ENCODE results near the gene SPDYE4. TPM values are rescaled to one million over a fixed set of nuclear protein-coding genes. Genes with fewer than 3 reads are reported as not detected.

Gene SPDYE4
- total RNA-seq, 2 experiments from 2014 or later, result not detected

DNA sequence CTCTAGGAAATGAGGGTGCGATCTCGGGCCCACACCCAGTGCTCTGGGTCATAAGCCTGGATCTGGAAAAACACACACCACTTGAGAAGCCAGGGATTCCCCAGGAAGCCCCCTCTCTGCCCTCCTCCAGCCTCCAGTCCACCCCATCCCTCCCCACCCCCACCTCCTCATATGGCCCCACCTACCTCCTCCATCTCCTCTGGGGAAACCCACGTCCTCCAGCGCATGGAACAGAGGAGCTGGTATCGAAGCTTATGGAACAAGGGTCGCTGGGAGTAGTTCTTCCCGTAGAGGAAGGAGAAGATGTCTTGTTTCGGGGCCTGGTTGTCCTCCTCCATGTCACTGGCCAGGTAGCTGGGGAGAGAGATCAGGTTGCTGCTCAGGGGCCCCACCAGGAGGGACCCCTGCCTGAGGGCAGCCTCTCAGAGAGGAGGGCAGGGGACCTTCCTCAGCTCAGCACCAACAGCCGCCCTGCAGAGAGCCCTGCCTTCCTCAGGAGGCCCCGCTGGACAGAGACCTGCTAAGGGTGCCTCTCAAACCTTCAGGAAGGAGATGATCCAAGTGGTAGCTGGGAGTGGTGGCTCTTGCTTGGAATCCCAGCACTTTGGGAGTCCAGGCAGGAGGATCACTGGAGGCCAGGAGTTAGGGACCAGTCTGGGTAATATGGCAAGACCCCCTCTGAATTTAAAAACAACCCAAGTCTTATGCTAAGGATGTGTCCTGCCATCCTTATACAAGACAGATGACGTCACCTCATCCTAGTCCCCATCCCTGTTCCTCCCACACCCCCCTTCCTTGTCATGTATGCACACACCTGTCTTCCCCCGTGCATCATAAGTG is 5.0 kb downstream of the SPDYE4 start:
- no peak overlapping the region for H3K4me2 ChIP-seq (ENCODE audit: low read length)
- no peak overlapping the region for H2AFZ ChIP-seq (ENCODE audit: low read length)
- no peak overlapping the region for H3K4me3 ChIP-seq (ENCODE audit: low read depth, low read length, poor library complexity, severe bottlenecking)
- no TSS peak for BruUV-seq (replicated peaks)
- TF ChIP-seq, protein P1, sequence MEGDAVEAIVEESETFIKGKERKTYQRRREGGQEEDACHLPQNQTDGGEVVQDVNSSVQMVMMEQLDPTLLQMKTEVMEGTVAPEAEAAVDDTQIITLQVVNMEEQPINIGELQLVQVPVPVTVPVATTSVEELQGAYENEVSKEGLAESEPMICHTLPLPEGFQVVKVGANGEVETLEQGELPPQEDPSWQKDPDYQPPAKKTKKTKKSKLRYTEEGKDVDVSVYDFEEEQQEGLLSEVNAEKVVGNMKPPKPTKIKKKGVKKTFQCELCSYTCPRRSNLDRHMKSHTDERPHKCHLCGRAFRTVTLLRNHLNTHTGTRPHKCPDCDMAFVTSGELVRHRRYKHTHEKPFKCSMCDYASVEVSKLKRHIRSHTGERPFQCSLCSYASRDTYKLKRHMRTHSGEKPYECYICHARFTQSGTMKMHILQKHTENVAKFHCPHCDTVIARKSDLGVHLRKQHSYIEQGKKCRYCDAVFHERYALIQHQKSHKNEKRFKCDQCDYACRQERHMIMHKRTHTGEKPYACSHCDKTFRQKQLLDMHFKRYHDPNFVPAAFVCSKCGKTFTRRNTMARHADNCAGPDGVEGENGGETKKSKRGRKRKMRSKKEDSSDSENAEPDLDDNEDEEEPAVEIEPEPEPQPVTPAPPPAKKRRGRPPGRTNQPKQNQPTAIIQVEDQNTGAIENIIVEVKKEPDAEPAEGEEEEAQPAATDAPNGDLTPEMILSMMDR (conservative IDR thresholded peaks at IDR 0.05; ENCODE audit: low read length), result no peak
- no peak for TF ChIP-seq EZH2phosphoT487 (IDR thresholded peaks at IDR 0.05; ENCODE audit: borderline replicate concordance, low read depth, low read length)
- H3K9me3 ChIP-seq (ENCODE audit: low read length), result no peaks in the 10 kb centered on the region
- no peaks in the 10 kb centered on the region for H3K36me3 ChIP-seq (ENCODE audit: insufficient read depth, low read length)
- no peak for DNase-seq (ENCODE audit: low spot score)
- intact Hi-C loops (cut with micrococcal nuclease; ENCODE audit: unreplicated experiment), result loop anchor here (10.0 kb wide), 1 partner anchor 241 kb away; no protein-coding TSS in a partner anchor
- no peaks in the 10 kb centered on the region for H3K9me2 ChIP-seq (ENCODE audit: insufficient read depth, low read length)
- H3K27ac ChIP-seq (ENCODE audit: low read depth, low read length, poor library complexity, severe bottlenecking), result no peak overlapping the region
- no peaks in the 10 kb centered on the region for H3K79me2 ChIP-seq (ENCODE audit: insufficient read depth, low read depth, low read length)
- ChIA-PET CTCF (ENCODE audit: unreplicated experiment) (no interaction called here), POLR2A (interaction anchor here (0.6 kb wide), 1 partner anchor 627 kb away, joined by 8 read pairs; no protein-coding TSS in a partner anchor)
- no peaks in the 10 kb centered on the region for H3K4me1 ChIP-seq (ENCODE audit: insufficient read depth, low read length, poor library complexity, severe bottlenecking)
- H4K20me1 ChIP-seq (ENCODE audit: insufficient read depth, low read length), result no peaks in the 10 kb centered on the region

DNA sequence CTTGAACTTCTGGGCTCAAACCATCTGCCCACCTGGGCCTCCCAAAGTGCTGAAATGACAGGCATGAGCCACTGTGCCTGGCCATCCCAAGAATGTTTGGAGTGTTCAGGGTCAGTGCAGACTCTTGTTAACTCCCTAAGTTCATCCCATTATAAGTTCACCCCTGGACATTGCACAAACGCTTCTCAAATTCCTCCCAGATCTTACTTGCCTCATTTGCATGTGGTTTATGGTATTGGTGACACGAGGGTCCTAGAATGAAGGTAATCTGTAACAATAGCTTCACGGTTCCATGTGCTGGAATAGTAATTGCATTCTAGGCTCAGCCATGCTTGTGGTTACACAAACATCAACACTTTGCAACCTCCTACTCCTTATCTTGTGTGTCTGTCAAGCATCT is 8.7 kb downstream of the SPDYE4 start:
- no peaks in the 10 kb centered on the region for H3K79me2 ChIP-seq (ENCODE audit: insufficient read depth, low read depth, low read length)
- no TSS peak for BruUV-seq (replicated peaks)
- no peak overlapping the region for H3K4me2 ChIP-seq (ENCODE audit: low read length)
- H3K9me3 ChIP-seq (ENCODE audit: low read length), result no peaks in the 10 kb centered on the region; the same call in 1 of the 2 replicates
- H3K27ac ChIP-seq (ENCODE audit: low read depth, low read length, poor library complexity, severe bottlenecking), result no peak overlapping the region
- intact Hi-C loops (cut with micrococcal nuclease; ENCODE audit: unreplicated experiment), result loop anchor here (10.0 kb wide), 2 partner anchors 245 to 365 kb away; partner anchors contain the start of gene RPL26
- ChIA-PET POLR2A (no interaction called here), CTCF (ENCODE audit: unreplicated experiment) (no interaction called here)
- H2AFZ ChIP-seq (ENCODE audit: low read length), result no peak overlapping the region
- TF ChIP-seq EZH2phosphoT487 (IDR thresholded peaks at IDR 0.05; ENCODE audit: borderline replicate concordance, low read depth, low read length), result no peak
- TF ChIP-seq, protein P1 (conservative IDR thresholded peaks at IDR 0.05; ENCODE audit: low read length), result no peak
- no peaks in the 10 kb centered on the region for H4K20me1 ChIP-seq (ENCODE audit: insufficient read depth, low read length)
- no peaks in the 10 kb centered on the region for H3K4me1 ChIP-seq (ENCODE audit: insufficient read depth, low read length, poor library complexity, severe bottlenecking)
- no peaks in the 10 kb centered on the region for H3K36me3 ChIP-seq (ENCODE audit: insufficient read depth, low read length)
- no peak for DNase-seq (ENCODE audit: low spot score)
- H3K9me2 ChIP-seq (ENCODE audit: insufficient read depth, low read length), result no peaks in the 10 kb centered on the region
- no peak overlapping the region for H3K4me3 ChIP-seq (ENCODE audit: low read depth, low read length, poor library complexity, severe bottlenecking)

DNA sequence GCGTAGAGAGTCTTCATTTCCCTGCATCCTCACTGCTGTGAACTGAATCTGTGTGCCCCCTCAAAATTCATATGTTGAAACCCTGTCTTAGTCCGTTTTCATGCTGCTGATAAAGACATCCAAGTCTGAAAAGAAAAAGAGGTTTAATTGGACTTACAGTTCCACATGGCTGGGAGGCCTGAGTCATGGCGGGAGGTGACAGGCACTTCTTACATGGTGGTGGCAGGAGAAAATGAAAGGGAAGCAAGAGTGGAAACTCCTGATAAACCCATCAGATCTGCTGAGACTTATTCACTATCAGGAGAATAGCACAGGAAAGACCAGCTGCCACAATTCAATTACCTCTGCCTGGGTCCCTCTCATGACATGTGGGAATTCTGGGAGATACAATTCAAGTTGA is 10.6 kb downstream of the SPDYE4 start:
- H3K27ac ChIP-seq (ENCODE audit: low read depth, low read length, poor library complexity, severe bottlenecking), result no peak overlapping the region
- CTCF ChIA-PET (ENCODE audit: unreplicated experiment), result no interaction called here

More for the DNA sequence above, 10.6 kb downstream of the SPDYE4 start:
- Histone ChIP-seq H3K79me2 (ENCODE audit: insufficient read depth, low read depth, low read length) (no peaks in the 10 kb centered on the region), H3K9me2 (ENCODE audit: insufficient read depth, low read length) (no peaks in the 10 kb centered on the region), H3K9me3 (ENCODE audit: low read length) (no peaks in the 10 kb centered on the region; the same call in 1 of the 2 replicates), H4K20me1 (ENCODE audit: insufficient read depth, low read length) (no peaks in the 10 kb centered on the region), H3K4me2 (ENCODE audit: low read length) (no peak overlapping the region), H3K36me3 (ENCODE audit: insufficient read depth, low read length) (no peaks in the 10 kb centered on the region), H2AFZ (ENCODE audit: low read length) (no peak overlapping the region), H3K4me3 (ENCODE audit: low read depth, low read length, poor library complexity, severe bottlenecking) (no peak overlapping the region), H3K4me1 (ENCODE audit: insufficient read depth, low read length, poor library complexity, severe bottlenecking) (no peaks in the 10 kb centered on the region)
- intact Hi-C loops (cut with micrococcal nuclease; ENCODE audit: unreplicated experiment), result loop anchor here (2.0 to 10.0 kb wide), 2 partner anchors 147 to 363 kb away; partner anchors contain the start of gene RPL26
- no TSS peak for BruUV-seq (replicated peaks)
- POLR2A ChIA-PET, result no interaction called here
- DNase-seq (ENCODE audit: low spot score), result no peak
- TF ChIP-seq EZH2phosphoT487 (IDR thresholded peaks at IDR 0.05; ENCODE audit: borderline replicate concordance, low read depth, low read length), result no peak
- TF ChIP-seq, protein P1 (conservative IDR thresholded peaks at IDR 0.05; ENCODE audit: low read length), result no peak

Data from OCI-LY7 (cell line).